ENCODE data around the gene CLEC9A. TPM values are rescaled to one million over a fixed set of nuclear protein-coding genes. Genes with fewer than 3 reads are reported as not detected.

Gene CLEC9A
- total RNA-seq, 2 experiments from 2014 or later, result not detected

DNA sequence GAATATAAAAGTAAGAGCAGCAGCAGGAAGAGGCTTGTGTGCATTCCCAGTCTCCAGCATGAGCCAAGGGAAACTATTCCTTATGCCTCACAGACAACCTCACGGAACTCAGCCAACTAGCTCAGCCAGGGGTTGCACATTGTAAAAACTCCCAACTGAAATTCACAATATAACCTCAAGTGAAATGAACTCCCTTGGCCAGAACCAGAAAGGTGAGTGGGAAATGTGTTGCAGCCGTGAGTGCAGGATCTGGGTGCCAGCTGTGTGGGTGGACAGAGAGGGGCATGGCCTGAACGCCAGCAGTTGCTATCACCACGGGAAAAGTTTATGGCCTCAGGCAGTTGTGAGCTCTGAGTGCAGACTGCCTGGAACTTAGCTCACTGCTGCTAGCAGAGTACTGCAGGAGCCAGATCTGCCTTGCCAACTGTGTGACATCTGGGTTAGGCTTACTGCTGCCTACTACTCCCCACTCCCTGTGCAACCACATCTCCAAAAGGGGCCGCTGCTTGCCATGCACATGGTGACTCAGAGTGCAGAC is 70.6 kb downstream of the CLEC9A start:
- no peak for DNase-seq
- Mint-ChIP-seq H3K36me3 (ENCODE audit: low read depth) (no peaks in the 10 kb centered on the region), H3K27ac (no peak overlapping the region), H3K27me3 (peaks cover 17% of the 10 kb centered on the region), H3K4me1 (no peaks in the 10 kb centered on the region), H3K4me3 (no peak overlapping the region), H3K9me3 (peaks cover 2% of the 10 kb centered on the region)
- POLR2A ChIA-PET, result no interaction called here
- CTCF ChIA-PET, result interaction anchor here (0.6 to 1.7 kb wide), 3 partner anchors 31 to 383 kb away, joined by 3 to 6 read pairs (median 4); no protein-coding TSS in a partner anchor

DNA sequence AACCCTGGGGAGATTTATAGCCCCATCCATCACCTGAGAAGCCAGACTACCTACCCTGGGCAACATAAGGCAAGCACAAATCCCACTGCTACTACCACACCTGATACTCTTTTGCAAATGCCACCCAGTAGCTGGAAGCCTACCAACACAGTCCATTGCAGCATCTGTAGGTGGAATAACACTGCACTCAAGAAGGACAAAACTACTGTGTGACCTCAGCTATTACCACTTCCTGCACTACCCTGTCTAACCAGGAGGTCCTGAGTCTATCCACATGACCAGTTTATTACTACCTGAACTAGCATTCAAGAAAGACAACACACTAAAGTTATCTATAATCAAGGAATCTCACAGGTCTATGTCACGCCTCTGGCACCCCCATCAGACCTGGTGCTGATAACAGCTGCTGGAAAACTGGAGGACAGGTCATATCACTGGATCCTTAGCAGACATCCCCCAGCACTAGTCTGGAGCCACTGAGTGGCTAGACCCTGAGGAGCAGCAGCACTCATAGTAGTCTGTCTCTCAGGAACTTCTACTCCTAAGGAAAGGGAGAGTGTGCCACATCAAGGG is 71.3 kb downstream of the CLEC9A start:
- ChIA-PET CTCF (interaction anchor here (1.7 kb wide), 1 partner anchor 30 kb away, joined by 6 read pairs; no protein-coding TSS in a partner anchor), POLR2A (no interaction called here)

DNA sequence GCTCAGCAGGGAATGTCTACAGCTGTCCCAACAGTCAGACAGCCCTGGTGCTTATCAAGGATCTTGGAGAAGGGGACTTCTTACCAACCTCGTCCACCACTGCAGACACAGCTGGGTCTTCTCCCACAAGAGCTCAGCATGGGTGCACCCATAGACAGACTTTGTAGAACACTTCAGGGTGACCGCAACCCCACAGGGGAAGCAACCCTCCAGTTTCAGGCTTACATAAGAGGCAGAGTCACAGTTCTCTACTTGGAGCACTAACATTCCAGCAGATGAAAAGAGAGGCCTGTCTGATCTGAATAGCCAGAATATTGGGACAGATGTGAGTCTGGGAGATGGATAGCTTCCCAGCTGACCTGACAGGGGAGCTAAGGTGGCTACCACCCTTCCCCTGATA is 71.8 kb downstream of the CLEC9A start:
- ChIA-PET CTCF (interaction anchor here (0.7 kb wide), 1 partner anchor 351 kb away, joined by 3 read pairs; no protein-coding TSS in a partner anchor), POLR2A (no interaction called here)
- no peaks in the 10 kb centered on the region for H3K36me3 Mint-ChIP-seq (ENCODE audit: low read depth)
- H3K4me1 Mint-ChIP-seq, result no peaks in the 10 kb centered on the region
- peaks cover 2% of the 10 kb centered on the region for H3K9me3 Mint-ChIP-seq
- H3K4me3 Mint-ChIP-seq, result no peak overlapping the region
- peaks cover 26% of the 10 kb centered on the region for H3K27me3 Mint-ChIP-seq
- H3K27ac Mint-ChIP-seq, result no peak overlapping the region
- no peak for DNase-seq

More for the DNA sequence above, 71.3 kb downstream of the CLEC9A start:
- no peak for DNase-seq
- H3K27me3 Mint-ChIP-seq, result peaks cover 22% of the 10 kb centered on the region
- H3K4me3 Mint-ChIP-seq, result no peak overlapping the region
- H3K36me3 Mint-ChIP-seq (ENCODE audit: low read depth), result no peaks in the 10 kb centered on the region
- H3K9me3 Mint-ChIP-seq, result peaks cover 2% of the 10 kb centered on the region
- no peak overlapping the region for H3K27ac Mint-ChIP-seq
- no peaks in the 10 kb centered on the region for H3K4me1 Mint-ChIP-seq

DNA sequence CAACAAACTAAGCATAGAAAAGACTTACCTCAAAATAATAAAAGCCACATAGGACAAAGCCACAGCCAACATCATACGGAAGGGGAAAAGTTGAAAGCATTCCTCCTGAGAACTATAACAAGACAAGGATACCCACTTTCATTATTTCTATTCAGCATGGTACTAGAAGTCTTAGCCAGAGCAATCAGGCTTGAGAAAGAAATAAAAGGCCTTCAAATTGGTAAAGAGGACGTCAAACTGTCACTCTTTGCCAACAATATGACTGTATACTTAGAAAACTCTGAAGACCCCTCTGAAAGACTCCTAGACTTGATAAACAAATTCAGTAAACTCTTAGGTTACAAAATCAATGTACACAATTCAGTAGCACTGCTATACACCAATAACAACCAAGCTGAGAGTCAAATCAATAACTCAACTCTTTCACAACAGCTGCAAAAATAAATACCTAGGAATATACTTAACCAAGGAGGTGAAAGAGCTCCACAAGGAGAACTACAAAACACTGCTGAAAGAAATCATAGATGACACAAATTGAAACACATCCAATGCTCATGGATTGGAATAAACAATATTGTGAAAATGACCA is 79.9 kb downstream of the CLEC9A start:
- ChIA-PET POLR2A (no interaction called here), CTCF (no interaction called here)
- H3K27me3 Mint-ChIP-seq, result peaks cover 26% of the 10 kb centered on the region
- no peak overlapping the region for H3K4me3 Mint-ChIP-seq
- no peaks in the 10 kb centered on the region for H3K36me3 Mint-ChIP-seq (ENCODE audit: low read depth)
- no peaks in the 10 kb centered on the region for H3K4me1 Mint-ChIP-seq
- no peaks in the 10 kb centered on the region for H3K9me3 Mint-ChIP-seq
- H3K27ac Mint-ChIP-seq, result no peak overlapping the region
- DNase-seq, result no peak

DNA sequence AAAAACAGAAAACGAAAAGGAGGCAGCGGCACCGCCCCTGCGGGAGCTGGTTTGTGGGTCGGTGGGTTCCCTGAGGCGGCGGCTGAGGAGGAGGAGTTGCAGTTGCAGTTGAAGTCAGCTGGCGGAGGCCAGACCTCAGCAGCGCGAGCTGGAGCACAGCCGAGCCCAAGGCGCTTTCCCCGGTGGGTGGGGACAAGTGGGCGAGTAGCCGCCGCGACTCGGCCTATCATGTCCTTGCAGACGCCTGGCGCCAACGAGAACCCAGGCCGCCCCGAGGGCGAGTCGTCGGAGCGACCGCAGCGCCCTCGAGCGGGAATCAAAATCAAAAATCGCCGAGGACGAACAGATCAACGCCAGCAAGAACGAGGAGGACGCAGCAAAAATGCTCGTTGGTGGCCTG is 81.0 kb downstream of the CLEC9A start:
- DNase-seq, result no peak
- CTCF ChIA-PET, result no interaction called here
- no peaks in the 10 kb centered on the region for H3K4me1 Mint-ChIP-seq
- POLR2A ChIA-PET, result no interaction called here
- H3K27ac Mint-ChIP-seq, result no peak overlapping the region
- no peaks in the 10 kb centered on the region for H3K9me3 Mint-ChIP-seq
- H3K36me3 Mint-ChIP-seq (ENCODE audit: low read depth), result no peaks in the 10 kb centered on the region
- peaks cover 17% of the 10 kb centered on the region for H3K27me3 Mint-ChIP-seq
- H3K4me3 Mint-ChIP-seq, result no peak overlapping the region

DNA sequence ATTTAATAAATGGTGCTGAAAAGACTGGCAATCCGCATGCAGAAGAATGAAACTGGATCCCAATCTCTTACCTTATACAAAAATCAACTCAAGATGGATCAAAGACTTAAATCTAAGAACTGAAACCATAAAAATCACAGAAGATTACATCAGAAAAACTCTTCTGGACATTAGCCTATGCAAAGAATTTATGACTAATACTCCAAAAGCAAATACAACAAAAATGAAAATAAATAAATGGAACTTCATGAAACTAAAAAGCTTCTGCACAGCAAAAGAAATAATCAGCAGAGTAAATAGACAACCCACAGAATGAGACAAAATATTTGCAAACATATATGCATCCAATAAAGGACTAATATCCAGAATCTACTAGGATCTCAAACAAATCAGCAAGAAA is 82.6 kb downstream of the CLEC9A start:
- H3K27me3 Mint-ChIP-seq, result peaks cover 8% of the 10 kb centered on the region
- ChIA-PET CTCF (no interaction called here), POLR2A (no interaction called here)
- H3K4me3 Mint-ChIP-seq, result no peak overlapping the region
- H3K27ac Mint-ChIP-seq, result no peak overlapping the region
- no peaks in the 10 kb centered on the region for H3K4me1 Mint-ChIP-seq
- H3K9me3 Mint-ChIP-seq, result no peaks in the 10 kb centered on the region
- no peaks in the 10 kb centered on the region for H3K36me3 Mint-ChIP-seq (ENCODE audit: low read depth)
- no peak for DNase-seq

DNA sequence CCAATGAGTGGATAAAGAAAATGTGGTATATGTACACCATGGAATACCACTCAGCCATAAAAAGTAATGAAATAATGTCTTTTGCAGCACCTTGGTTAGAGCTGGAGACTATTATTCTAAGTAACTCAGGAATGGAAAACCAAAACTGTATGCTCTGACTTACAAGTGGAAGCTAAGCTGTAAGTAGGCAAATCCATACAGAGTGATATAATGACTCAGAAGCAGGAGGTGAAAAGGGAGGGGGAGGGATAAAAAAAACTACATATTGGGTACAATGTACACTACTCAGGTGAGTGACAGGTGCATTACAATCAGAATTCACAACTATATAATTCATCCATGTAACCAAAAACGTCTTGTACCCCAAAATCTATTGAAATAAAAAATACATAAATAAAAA is 83.4 kb downstream of the CLEC9A start:
- Mint-ChIP-seq H3K4me1 (no peaks in the 10 kb centered on the region), H3K36me3 (ENCODE audit: low read depth) (no peaks in the 10 kb centered on the region), H3K9me3 (no peaks in the 10 kb centered on the region), H3K4me3 (no peak overlapping the region), H3K27me3 (peaks cover 7% of the 10 kb centered on the region), H3K27ac (no peak overlapping the region)
- no peak for DNase-seq
- ChIA-PET CTCF (interaction anchor here (0.7 kb wide), 1 partner anchor 18 kb away, joined by 3 read pairs; no protein-coding TSS in a partner anchor), POLR2A (no interaction called here)

DNA sequence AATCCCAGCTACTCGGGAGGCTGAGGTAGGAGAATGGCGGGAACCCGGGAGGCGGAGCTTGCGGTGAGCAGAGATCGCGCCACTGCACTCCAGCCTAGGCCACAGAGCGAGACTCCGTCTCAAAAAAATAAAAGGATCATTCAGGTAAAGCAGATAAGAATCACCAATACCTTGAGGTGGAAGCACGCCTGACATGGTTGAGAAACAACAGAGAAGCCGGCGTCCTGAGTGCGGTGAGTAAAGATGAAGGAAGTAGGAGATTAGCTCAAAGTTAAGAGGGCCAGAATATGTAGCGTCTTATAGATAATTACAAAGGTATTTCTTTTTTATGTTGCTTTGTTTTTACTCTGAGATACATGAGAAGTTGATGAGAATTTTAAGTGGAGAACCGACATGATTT is 84.8 kb downstream of the CLEC9A start:
- no peaks in the 10 kb centered on the region for H3K4me1 Mint-ChIP-seq
- no peak overlapping the region for H3K27ac Mint-ChIP-seq
- CTCF ChIA-PET, result no interaction called here
- no peak for DNase-seq
- peaks cover 9% of the 10 kb centered on the region for H3K27me3 Mint-ChIP-seq
- no peaks in the 10 kb centered on the region for H3K9me3 Mint-ChIP-seq
- H3K4me3 Mint-ChIP-seq, result no peak overlapping the region
- H3K36me3 Mint-ChIP-seq (ENCODE audit: low read depth), result no peaks in the 10 kb centered on the region
- POLR2A ChIA-PET, result no interaction called here

Other genes starting within 250 kb of the CLEC9A start
- under 1 TPM; 0.19 to 0.20 TPM for gene KLRF1, start 203.2 kb upstream of the CLEC9A start, total RNA-seq
- gene CLEC2B, start 161.3 kb upstream of the CLEC9A start, total RNA-seq, result 10 to 100 TPM; 53.7 to 61.4 TPM
- gene KLRF2, start 149.2 kb upstream of the CLEC9A start, total RNA-seq, result under 1 TPM in 1 of 2 experiments, not detected in 1; 0.29 TPM
- not detected for gene CLEC2A, start 98.3 kb upstream of the CLEC9A start, total RNA-seq
- gene CLEC12A, start 59.3 kb upstream of the CLEC9A start, total RNA-seq, result under 1 TPM; 0.52 to 0.83 TPM
- gene CLEC1B, start 31.6 kb upstream of the CLEC9A start, total RNA-seq, result not detected
- gene CLEC12B, start 20.1 kb upstream of the CLEC9A start, total RNA-seq, result under 1 TPM in 1 of 2 experiments, not detected in 1; 0.19 TPM
- not detected for gene CLEC1A, start 68.3 kb downstream of the CLEC9A start, total RNA-seq
- gene CLEC7A, start 99.5 kb downstream of the CLEC9A start, total RNA-seq, result not detected
- gene OLR1, start 141.4 kb downstream of the CLEC9A start, total RNA-seq, result not detected
- not detected for gene TMEM52B, start 148.3 kb downstream of the CLEC9A start, total RNA-seq
- gene GABARAPL1, start 182.2 kb downstream of the CLEC9A start, total RNA-seq, result 1 to 10 TPM; 5.5 to 6.3 TPM